ENCODE results near the gene GJB1. TPM values are rescaled to one million over a fixed set of nuclear protein-coding genes. Genes with fewer than 3 reads are reported as not detected.

Gene GJB1
- polyA plus RNA-seq, 1 experiment: not detected

GRCh38 chrX:71224098-71224708 is 1.2 kb downstream of the GJB1 start:
- no peaks in the 10 kb centered on the region for H3K9me3 ChIP-seq (ENCODE audit: control insufficient read depth, insufficient read depth, low read length)
- TF ChIP-seq CTCF (IDR thresholded peaks at IDR 0.05; ENCODE audit: low read depth, low read length): no peak
- ChIA-PET POLR2A (no interaction called here), CTCF (no interaction called here)
- H3K27me3 ChIP-seq (ENCODE audit: control insufficient read depth, insufficient read depth, low read length): no peaks in the 10 kb centered on the region
- no peak overlapping the region for H3K4me3 ChIP-seq (ENCODE audit: low read depth, low read length)
- DNase-seq (ENCODE audit: low read depth, low spot score): no peak
- no peak overlapping the region for H3K27ac ChIP-seq (ENCODE audit: low read depth, low read length)

- ChIA-PET POLR2A (no interaction called here), CTCF (no interaction called here)
- DNase-seq (ENCODE audit: low read depth, low spot score): no peak
- Histone ChIP-seq H3K9me3 (ENCODE audit: control insufficient read depth, insufficient read depth, low read length) (no peaks in the 10 kb centered on the region), H3K27me3 (ENCODE audit: control insufficient read depth, insufficient read depth, low read length) (no peaks in the 10 kb centered on the region), H3K4me3 (ENCODE audit: low read depth, low read length) (no peak overlapping the region), H3K27ac (ENCODE audit: low read depth, low read length) (no peak overlapping the region)
- no peak for TF ChIP-seq CTCF (IDR thresholded peaks at IDR 0.05; ENCODE audit: low read depth, low read length)
These were observed 2.0 kb downstream of the GJB1 start for GRCh38 chrX:71225009-71225408.

GRCh38 chrX:71225676-71226075 is 2.7 kb downstream of the GJB1 start:
- Histone ChIP-seq H3K27me3 (ENCODE audit: control insufficient read depth, insufficient read depth, low read length) (no peaks in the 10 kb centered on the region), H3K9me3 (ENCODE audit: control insufficient read depth, insufficient read depth, low read length) (no peaks in the 10 kb centered on the region), H3K4me3 (ENCODE audit: low read depth, low read length) (no peak overlapping the region), H3K27ac (ENCODE audit: low read depth, low read length) (no peak overlapping the region)
- ChIA-PET POLR2A (no interaction called here), CTCF (no interaction called here)
- TF ChIP-seq CTCF (IDR thresholded peaks at IDR 0.05; ENCODE audit: low read depth, low read length): no peak
- no peak for DNase-seq (ENCODE audit: low read depth, low spot score)

- Histone ChIP-seq H3K4me3 (ENCODE audit: low read depth, low read length) (no peak overlapping the region), H3K9me3 (ENCODE audit: control insufficient read depth, insufficient read depth, low read length) (no peaks in the 10 kb centered on the region), H3K27ac (ENCODE audit: low read depth, low read length) (no peak overlapping the region), H3K27me3 (ENCODE audit: control insufficient read depth, insufficient read depth, low read length) (no peaks in the 10 kb centered on the region)
- POLR2A ChIA-PET: no interaction called here
- DNase-seq (ENCODE audit: low read depth, low spot score): no peak
- TF ChIP-seq CTCF (IDR thresholded peaks at IDR 0.05; ENCODE audit: low read depth, low read length): 0 out of 2 replicates have a peak, but pooled peaks have one; percentile 6
- CTCF ChIA-PET: no interaction called here
These were observed 4.5 kb downstream of the GJB1 start for GRCh38 chrX:71227370-71228062.

GRCh38 chrX:71228063-71228642 is 5.1 kb downstream of the GJB1 start:
- no peak for DNase-seq (ENCODE audit: low read depth, low spot score)
- no peak overlapping the region for H3K4me3 ChIP-seq (ENCODE audit: low read depth, low read length)
- CTCF ChIA-PET: no interaction called here
- no peak for TF ChIP-seq CTCF (IDR thresholded peaks at IDR 0.05; ENCODE audit: low read depth, low read length)
- H3K27me3 ChIP-seq (ENCODE audit: control insufficient read depth, insufficient read depth, low read length): no peaks in the 10 kb centered on the region
- POLR2A ChIA-PET: no interaction called here
- H3K27ac ChIP-seq (ENCODE audit: low read depth, low read length): no peak overlapping the region
- H3K9me3 ChIP-seq (ENCODE audit: control insufficient read depth, insufficient read depth, low read length): no peaks in the 10 kb centered on the region

Data from AG04450 (cell line).